ENCODE data around the gene KCND1. TPM values are rescaled to one million over a fixed set of nuclear protein-coding genes. Genes with fewer than 3 reads are reported as not detected.

Gene KCND1
- total and polyA plus RNA-seq, 7 donors = 0.03 to 0.44 (median 0.30) TPM

DNA sequence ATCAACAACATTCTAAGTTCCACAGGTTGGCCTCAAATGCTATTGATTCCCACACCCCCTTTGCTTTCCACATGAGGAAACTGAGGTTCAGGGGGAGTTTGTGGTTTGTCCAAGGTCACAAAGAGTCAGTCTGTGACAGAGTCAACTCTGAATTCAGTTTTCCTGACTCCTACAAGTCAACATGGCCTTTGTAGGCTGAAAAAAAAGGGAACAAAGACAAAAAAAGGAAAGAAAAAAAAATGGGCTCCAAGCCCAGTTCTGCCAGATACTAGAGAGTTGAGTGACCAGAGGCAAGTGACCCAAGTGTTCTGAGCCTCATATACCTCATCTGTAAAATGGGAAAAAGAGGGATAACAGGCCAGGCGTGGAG is 36.4 kb downstream of the KCND1 start:
- TF ChIP-seq, protein P1, sequence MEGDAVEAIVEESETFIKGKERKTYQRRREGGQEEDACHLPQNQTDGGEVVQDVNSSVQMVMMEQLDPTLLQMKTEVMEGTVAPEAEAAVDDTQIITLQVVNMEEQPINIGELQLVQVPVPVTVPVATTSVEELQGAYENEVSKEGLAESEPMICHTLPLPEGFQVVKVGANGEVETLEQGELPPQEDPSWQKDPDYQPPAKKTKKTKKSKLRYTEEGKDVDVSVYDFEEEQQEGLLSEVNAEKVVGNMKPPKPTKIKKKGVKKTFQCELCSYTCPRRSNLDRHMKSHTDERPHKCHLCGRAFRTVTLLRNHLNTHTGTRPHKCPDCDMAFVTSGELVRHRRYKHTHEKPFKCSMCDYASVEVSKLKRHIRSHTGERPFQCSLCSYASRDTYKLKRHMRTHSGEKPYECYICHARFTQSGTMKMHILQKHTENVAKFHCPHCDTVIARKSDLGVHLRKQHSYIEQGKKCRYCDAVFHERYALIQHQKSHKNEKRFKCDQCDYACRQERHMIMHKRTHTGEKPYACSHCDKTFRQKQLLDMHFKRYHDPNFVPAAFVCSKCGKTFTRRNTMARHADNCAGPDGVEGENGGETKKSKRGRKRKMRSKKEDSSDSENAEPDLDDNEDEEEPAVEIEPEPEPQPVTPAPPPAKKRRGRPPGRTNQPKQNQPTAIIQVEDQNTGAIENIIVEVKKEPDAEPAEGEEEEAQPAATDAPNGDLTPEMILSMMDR (IDR thresholded peaks at IDR 0.05) = no peak
- no peak for ATAC-seq
- Histone ChIP-seq H3K4me1 (peaks cover 6% of the 10 kb centered on the region), H3K9me3 (no peaks in the 10 kb centered on the region), H3K4me3 (no peak overlapping the region), H3K36me3 (ENCODE audit: insufficient read depth in 1 of 2, low read depth in 1 of 2) (peaks cover 3 to 46% of the 10 kb centered on the region in 2 donors), H3K27ac (no peak overlapping the region), H3K27me3 (ENCODE audit: insufficient read depth in 3 of 3, low read length in 2 of 3) (no peaks in the 10 kb centered on the region)
- intact Hi-C loops (cut with DNase I) = no loop called here
- 95 to 100% (median 95%) methylated on average over 1 of the region's 1 CpG for WGBS, 3 donors
- DNase-seq = no peak

DNA sequence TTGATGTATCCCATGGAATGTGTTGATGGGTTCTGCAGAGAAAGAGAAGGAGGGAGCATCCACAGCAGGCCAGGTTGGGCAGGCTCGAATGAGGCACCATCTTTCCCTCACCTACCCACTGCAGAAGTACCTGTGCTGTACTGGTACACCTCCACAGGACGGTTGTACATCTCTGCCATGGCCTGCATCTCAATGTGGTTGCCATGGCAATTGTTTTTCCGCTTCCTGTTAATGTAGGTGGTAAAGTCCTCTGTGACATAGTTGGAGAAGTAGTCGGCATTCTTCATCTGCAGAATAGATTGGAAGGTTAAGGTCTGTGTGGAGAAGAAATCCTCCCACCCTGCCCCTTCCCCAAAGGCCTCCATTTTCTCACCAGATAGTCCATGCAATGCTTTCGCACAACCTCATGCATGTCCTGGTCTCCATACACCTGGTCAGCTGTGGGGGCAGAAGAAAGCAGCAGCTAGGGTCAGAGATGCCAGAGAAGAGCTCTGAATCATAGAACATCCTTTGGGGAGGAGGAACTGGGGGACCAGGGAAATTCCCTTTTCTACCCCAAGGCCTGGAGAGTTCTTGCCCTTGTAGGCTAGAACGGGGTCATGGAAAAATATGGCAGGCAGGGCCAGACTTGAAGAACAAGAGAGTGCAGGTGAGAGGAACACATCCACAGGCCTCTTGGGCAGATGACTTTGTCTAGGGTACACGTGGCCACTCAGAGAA is 36.9 kb downstream of the KCND1 start:
- H3K27ac ChIP-seq = no peak overlapping the region
- WGBS, 3 donors = 67 to 87% (median 84%) methylated on average over 6 to 7 of the region's 7 CpGs

GRCh38 chrX:48933757-48934156 is 37.9 kb downstream of the KCND1 start:
- intact Hi-C loops (cut with DNase I) = no loop called here
- H3K36me3 ChIP-seq (ENCODE audit: insufficient read depth in 1 of 2, low read depth in 1 of 2) = peaks cover 3 to 52% of the 10 kb centered on the region in 2 donors
- whole genome bisulfite sequencing, 3 donors = 88 to 92% (median 91%) methylated on average over 2 of the region's 2 CpGs
- no peaks in the 10 kb centered on the region for H3K27me3 ChIP-seq (ENCODE audit: insufficient read depth in 3 of 3, low read length in 2 of 3)
- TF ChIP-seq, protein P1 (IDR thresholded peaks at IDR 0.05) = no peak
- H3K9me3 ChIP-seq = no peaks in the 10 kb centered on the region
- DNase-seq = no peak
- H3K4me1 ChIP-seq = peaks cover 3% of the 10 kb centered on the region
- ATAC-seq = no peak
- H3K4me3 ChIP-seq = no peak overlapping the region
- H3K27ac ChIP-seq = no peak overlapping the region

More for the DNA sequence above, 36.9 kb downstream of the KCND1 start:
- intact Hi-C loops (cut with DNase I) = no loop called here
- Histone ChIP-seq H3K36me3 (ENCODE audit: insufficient read depth in 1 of 2, low read depth in 1 of 2) (peaks cover 3 to 51% of the 10 kb centered on the region in 2 donors), H3K9me3 (no peaks in the 10 kb centered on the region), H3K27me3 (ENCODE audit: insufficient read depth in 3 of 3, low read length in 2 of 3) (no peaks in the 10 kb centered on the region), H3K4me1 (peaks cover 6% of the 10 kb centered on the region), H3K4me3 (no peak overlapping the region)
- TF ChIP-seq, protein P1 (IDR thresholded peaks at IDR 0.05) = no peak
- ATAC-seq = no peak
- no peak for DNase-seq

DNA sequence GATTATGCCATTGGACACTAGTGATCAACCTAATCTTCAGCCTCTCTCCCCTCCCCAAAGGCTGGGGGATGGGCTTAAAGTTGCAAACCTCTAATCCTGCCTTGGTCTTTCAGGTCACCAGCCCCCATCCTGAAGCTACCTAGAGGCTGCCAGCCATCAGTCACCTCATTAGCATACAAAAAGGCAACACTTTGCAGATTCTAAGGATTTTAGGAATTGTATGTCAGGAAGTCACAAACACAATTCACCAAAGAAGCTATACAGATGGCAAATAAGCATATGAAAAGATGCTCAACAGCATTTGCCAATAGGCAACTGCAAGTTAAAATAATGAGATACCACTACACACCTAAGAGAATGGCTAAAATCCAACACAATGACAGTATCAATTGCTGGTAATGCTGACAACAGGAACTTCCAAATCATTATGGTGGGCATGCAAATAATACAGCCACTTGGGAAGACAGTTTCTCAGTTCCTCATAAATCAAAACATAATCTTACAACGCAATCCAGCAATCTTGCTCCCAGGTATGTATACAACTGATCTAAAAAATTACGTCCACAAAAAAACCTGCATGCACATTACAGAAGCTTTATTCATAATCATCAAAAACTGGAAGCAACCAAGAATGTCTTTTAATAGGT is 43.8 kb downstream of the KCND1 start:
- Histone ChIP-seq H3K4me3 (no peak overlapping the region), H3K36me3 (ENCODE audit: insufficient read depth in 1 of 2, low read depth in 1 of 2) (peaks cover 2 to 67% of the 10 kb centered on the region in 2 donors), H3K27me3 (ENCODE audit: insufficient read depth in 3 of 3, low read length in 2 of 3) (no peaks in the 10 kb centered on the region), H3K4me1 (no peaks in the 10 kb centered on the region), H3K9me3 (no peaks in the 10 kb centered on the region), H3K27ac (no peak overlapping the region)
- DNase-seq = no peak
- no peak for ATAC-seq
- WGBS, 3 donors = 69 to 95% (median 90%) methylated on average over 2 of the region's 2 CpGs
- intact Hi-C loops (cut with DNase I) = no loop called here
- TF ChIP-seq, protein P1 (IDR thresholded peaks at IDR 0.05) = no peak

Measured in psoas muscle (tissue), 8 donors.